Heart left ventricle (tissue), 16 donors: ENCODE results near the gene SLC39A9. TPM values are rescaled to one million over a fixed set of nuclear protein-coding genes. Genes with fewer than 3 reads are reported as not detected.

Experiments used
- ATAC-seq, 4 donors: fragments of 200-7000 bp; cut with Tn5 transposase; one replicate each; pipeline ENCODE4 v1.9.1; 2020 to 2022; ENCODE audit warnings: moderate library complexity in 4 of 4, mild to moderate bottlenecking in 3 of 4, moderate number of reproducible peaks in 1 of 4
- DNase-seq, 5 donors: peaks; one replicate each; pipeline ENCODE4 v3.0.0-alpha.2; 2020
- H3K27ac ChIP-seq, 12 donors: fragments of 200-600 bp; sonication (generic) in 4 of 12; one replicate each; pipeline versions ENCODE4 v1.5.0 to v1.8.0; 2016 to 2022; ENCODE audit warnings: mild to moderate bottlenecking in 2 of 12
- H3K27me3 ChIP-seq, 9 donors: fragments of 200-600 bp; sonication (generic) in 2 of 9; one replicate each; pipeline versions ENCODE4 v1.5.1 to v1.8.0; 2016 to 2022; ENCODE audit warnings: mild to moderate bottlenecking in 3 of 9
- H3K36me3 ChIP-seq, 9 donors: fragments of 200-600 bp; sonication (generic) in 2 of 9; one replicate each; pipeline versions ENCODE4 v1.5.0 to v1.8.0; 2018 to 2022; ENCODE audit warnings: mild to moderate bottlenecking in 2 of 9
- H3K4me1 ChIP-seq, 12 donors: fragments of 200-600 bp; sonication (generic) in 4 of 12; one replicate each; pipeline versions ENCODE4 v1.5.0 to v1.8.0; 2016 to 2022; ENCODE audit warnings: mild to moderate bottlenecking in 3 of 12
- H3K4me3 ChIP-seq, 12 donors: fragments of 200-600 bp; sonication (generic) in 4 of 12; one replicate each; pipeline versions ENCODE4 v1.5.0 to v1.8.0; 2017 to 2022; ENCODE audit warnings: mild to moderate bottlenecking in 9 of 12, moderate library complexity in 4 of 12
- H3K9me3 ChIP-seq, 12 donors: fragments of 200-600 bp; sonication (generic) in 4 of 12; one replicate each; pipeline versions ENCODE4 v1.5.0 to v1.8.0; 2016 to 2022; ENCODE audit warnings: mild to moderate bottlenecking in 1 of 12
- CTCF ChIP-seq, 12 donors: fragments of 200-600 bp; sonication (generic) in 4 of 12; IDR thresholded peaks; one replicate each; pipeline versions ENCODE4 v1.5.0 to v1.8.0; 2018 to 2022; ENCODE audit warnings: antibody characterized with exemption in 12 of 12, mild to moderate bottlenecking in 5 of 12
- POLR2A ChIP-seq, 2 donors: fragments of 450-650 bp; IDR thresholded peaks; one replicate each; pipeline ENCODE4 v1.6.1; 2017; ENCODE audit warnings: antibody characterized with exemption in 2 of 2, mild to moderate bottlenecking in 2 of 2, moderate library complexity in 2 of 2
- WGBS, 4 donors: extraction: QIAGEN DNeasy Blood & Tissue Kit in 2 of 4; methylation state at CpG; one replicate each; pipeline versions ENCODE4 v1.1.5 to v1.1.7; 2013 to 2018; 5-methylcytosine and 5-hydroxymethylcytosine counted together
- intact Hi-C, 10 donors: fragments of 100-400 bp; cut with DNase I; formaldehyde crosslinking; loops; one replicate each; pipeline versions ENCODE4 v1.11.1 to v1.14.2; 2022
- polyA plus RNA-seq, 2 donors: library from polyadenylated mRNA; stranded (reverse); fragments of 200-250 nt; gene quantifications; one replicate each; pipeline ENCODE4 v1.2.3, GENCODE V29; 2013
- total RNA-seq, 9 donors: library from RNA; depleted of rRNA in 2 of 9; stranded (reverse); fragments of >200 nt in 2 of 9; fragmentation: NEBNext Ultra II Directional in 3 of 9; extraction: Animal tissue kit (Norgen Biotek cat#: 25700) in 3 of 9; gene quantifications; one replicate each; pipeline versions ENCODE4 v1.1.0 to v1.2.4, GENCODE V29; 2016 to 2023
- donor health status: ischemic (EF 13 %, LVEDD 7.1; RV severe dilation, severe dysfunction).
- donor health status: healthy with polysubstance abuse.
- donor health status: DM: no; HTN: yes; CAD: no.
- donor health status: DM: no; HTN: no; CAD: no.
- donor health status: ischemic (EF 25% LVEDD 6.9; RV normal size, moderate dysfunction).
- donor health status: ischemic (EF 25% LVEDD 5.7; RV mildly dilated, moderate dysfunction).
- donor health status: healthy.
- donor health status: DM: yes; HTN: yes; CAD: no.
- donor health status: ischemic (EF 35%, LVEDD 5.7; RV mildly dilated, moderate dysfunction).
- donor health status: nonischemic (EF 11% LVEDD 7.7; RV severe dilation, severe dysfunction).
- donor health status: DM: yes; HTN: yes; CAD: no.
- donor health status: PGD.
- donor health status: ischemic (EF 29% LVEDD 5.4; RV normal size, mild dysfunction).
- donor health status: nonischemic (EF 23%, LVEDD 6.1; RV moderate dilation, normal function).

SLC39A9 gene
- total and polyA plus RNA-seq, 11 donors: 7.2 to 37.5 (median 25.5) TPM

- no peak overlapping the region for H3K4me3 ChIP-seq
- H3K9me3 ChIP-seq: peaks cover 0 to 6% (median 0%) of the 10 kb centered on the region in 12 donors
- no peaks in the 10 kb centered on the region for H3K27me3 ChIP-seq
- no peak for DNase-seq
- no peak overlapping the region for H3K27ac ChIP-seq
- TF ChIP-seq POLR2A (IDR thresholded peaks at IDR 0.05) (no peak), CTCF (IDR thresholded peaks at IDR 0.05) (no peak)
- ATAC-seq: no peak
- H3K4me1 ChIP-seq: peaks cover 0 to 6% (median 0%) of the 10 kb centered on the region in 12 donors
- 82 to 89% (median 87%) methylated on average over 2 of the region's 2 CpGs for WGBS, 4 donors
- intact Hi-C loops: no loop called here
- peaks cover 0 to 45% (median 36%) of the 10 kb centered on the region in 9 donors for H3K36me3 ChIP-seq
Measured at GRCh38 chr14:69424149-69424923, 25.8 kb downstream of the SLC39A9 start.

- 95 to 99% (median 98%) methylated on average over 1 of the region's 1 CpG for WGBS, 4 donors
- Histone ChIP-seq H3K27ac (no peak overlapping the region), H3K4me3 (no peak overlapping the region), H3K9me3 (peaks cover 0 to 10% (median 0%) of the 10 kb centered on the region in 12 donors), H3K36me3 (peaks cover 0 to 45% (median 36%) of the 10 kb centered on the region in 9 donors), H3K4me1 (peaks cover 0 to 6% (median 0%) of the 10 kb centered on the region in 12 donors), H3K27me3 (no peaks in the 10 kb centered on the region)
- TF ChIP-seq CTCF (IDR thresholded peaks at IDR 0.05) (no peak), POLR2A (IDR thresholded peaks at IDR 0.05) (no peak)
- no peak for ATAC-seq
- intact Hi-C loops: no loop called here
- DNase-seq: no peak
Measured at GRCh38 chr14:69427596-69427995, 29.1 kb downstream of the SLC39A9 start.

GRCh38 chr14:69428289-69428998 is 30.0 kb downstream of the SLC39A9 start:
- H3K36me3 ChIP-seq: peaks cover 0 to 45% (median 36%) of the 10 kb centered on the region in 9 donors
- TF ChIP-seq POLR2A (IDR thresholded peaks at IDR 0.05) (no peak), CTCF (IDR thresholded peaks at IDR 0.05) (no peak)
- intact Hi-C loops: no loop called here
- ATAC-seq: no peak
- DNase-seq: no peak
- peaks cover 0 to 13% (median 0%) of the 10 kb centered on the region in 12 donors for H3K9me3 ChIP-seq
- peaks cover 0 to 6% (median 0%) of the 10 kb centered on the region in 12 donors for H3K4me1 ChIP-seq
- WGBS, 4 donors: 92 to 96% (median 94%) methylated on average over 6 of the region's 6 CpGs
- H3K27me3 ChIP-seq: no peaks in the 10 kb centered on the region
- H3K4me3 ChIP-seq: no peak overlapping the region
- no peak overlapping the region for H3K27ac ChIP-seq

- H3K9me3 ChIP-seq: peaks cover 0 to 13% (median 0%) of the 10 kb centered on the region in 12 donors
- TF ChIP-seq POLR2A (IDR thresholded peaks at IDR 0.05) (no peak), CTCF (IDR thresholded peaks at IDR 0.05) (no peak)
- H3K4me3 ChIP-seq: no peak overlapping the region
- DNase-seq (no peak), ATAC-seq (no peak)
- no peak overlapping the region for H3K27ac ChIP-seq
- peaks cover 0 to 39% (median 27%) of the 10 kb centered on the region in 9 donors for H3K36me3 ChIP-seq
- intact Hi-C loops: no loop called here
- H3K27me3 ChIP-seq: no peaks in the 10 kb centered on the region
- H3K4me1 ChIP-seq: peaks cover 0 to 4% (median 0%) of the 10 kb centered on the region in 12 donors
Measured at GRCh38 chr14:69429643-69430042, 31.2 kb downstream of the SLC39A9 start.
